SW480 (cell line): ENCODE measurements around the gene PSMD13.

Source experiments
- DNase-seq: peaks from one replicate; pipeline ENCODE4 v3.0.0-alpha.2; 2016; ENCODE audit warnings: low spot score

PSMD13 gene

DNA sequence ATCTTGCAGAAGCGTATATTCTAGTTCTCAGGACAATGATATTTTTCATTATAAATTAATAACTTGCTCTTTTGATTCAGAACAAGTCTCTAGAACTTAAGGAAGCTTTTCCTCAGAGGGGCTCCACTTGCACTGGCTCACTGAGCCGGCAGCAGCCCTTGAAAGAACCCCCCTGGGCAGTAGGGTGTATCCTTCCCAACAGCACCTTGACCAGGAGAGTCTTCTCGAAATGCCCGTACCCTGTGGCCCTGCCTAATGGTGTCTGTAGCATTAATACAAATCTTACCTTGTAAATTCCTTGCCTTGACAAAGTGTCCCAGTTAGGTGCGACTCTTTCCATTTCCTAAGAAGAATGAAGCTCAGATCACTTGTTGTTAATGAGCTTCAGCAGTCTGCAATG, 13.5 kb downstream of the PSMD13 start:
- no peak for DNase-seq

- no peak for DNase-seq
These were observed 14.0 kb downstream of the PSMD13 start for GRCh38 chr11:250740-251299.

- no peak for DNase-seq
These were observed 14.8 kb downstream of the PSMD13 start for GRCh38 chr11:251550-251949.

- no peak for DNase-seq
These were observed 15.9 kb downstream of the PSMD13 start for GRCh38 chr11:252666-253065.

- DNase-seq = no peak
These were observed 16.5 kb downstream of the PSMD13 start for GRCh38 chr11:253160-253885.

DNA sequence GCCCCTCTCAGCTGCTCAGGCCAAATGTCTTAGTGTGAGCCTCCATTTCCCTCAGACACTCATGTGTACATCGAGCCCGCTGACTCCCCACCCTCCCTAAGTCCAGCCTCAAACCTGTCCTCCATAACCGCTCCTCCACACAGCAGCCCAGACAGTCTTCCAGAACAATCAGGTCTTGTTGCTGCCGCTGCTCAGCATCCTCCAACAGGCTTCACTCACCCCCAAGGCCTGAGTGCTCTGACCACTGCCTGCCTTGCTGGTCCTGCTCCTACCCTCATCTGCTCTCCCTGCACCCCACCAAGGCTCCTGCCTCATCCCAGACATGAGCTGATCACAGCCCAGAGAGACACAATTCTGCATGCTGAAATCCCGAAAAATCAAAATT, 17.1 kb downstream of the PSMD13 start:
- DNase-seq = no peak

DNA sequence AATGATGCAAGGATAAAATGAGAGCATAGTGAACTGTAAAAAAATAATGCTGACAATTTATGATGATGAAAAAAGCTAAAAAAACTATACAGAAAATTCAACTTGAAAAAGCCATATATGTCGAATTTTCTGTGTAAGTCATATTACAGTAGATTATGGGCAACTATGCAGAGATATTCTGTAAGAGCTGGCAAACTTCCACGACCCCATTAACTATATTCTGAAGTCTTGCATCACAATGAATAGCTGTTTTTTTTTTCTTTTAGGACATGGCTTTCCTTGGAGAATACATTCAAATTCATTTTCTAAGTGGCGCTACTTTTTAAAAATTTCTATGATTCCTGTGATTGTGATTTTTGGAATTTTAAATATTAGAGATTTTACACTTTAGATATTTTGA, 18.4 kb downstream of the PSMD13 start:
- DNase-seq = no peak

- DNase-seq = no peak
These were observed 19.0 kb downstream of the PSMD13 start for GRCh38 chr11:255816-256215.

DNA sequence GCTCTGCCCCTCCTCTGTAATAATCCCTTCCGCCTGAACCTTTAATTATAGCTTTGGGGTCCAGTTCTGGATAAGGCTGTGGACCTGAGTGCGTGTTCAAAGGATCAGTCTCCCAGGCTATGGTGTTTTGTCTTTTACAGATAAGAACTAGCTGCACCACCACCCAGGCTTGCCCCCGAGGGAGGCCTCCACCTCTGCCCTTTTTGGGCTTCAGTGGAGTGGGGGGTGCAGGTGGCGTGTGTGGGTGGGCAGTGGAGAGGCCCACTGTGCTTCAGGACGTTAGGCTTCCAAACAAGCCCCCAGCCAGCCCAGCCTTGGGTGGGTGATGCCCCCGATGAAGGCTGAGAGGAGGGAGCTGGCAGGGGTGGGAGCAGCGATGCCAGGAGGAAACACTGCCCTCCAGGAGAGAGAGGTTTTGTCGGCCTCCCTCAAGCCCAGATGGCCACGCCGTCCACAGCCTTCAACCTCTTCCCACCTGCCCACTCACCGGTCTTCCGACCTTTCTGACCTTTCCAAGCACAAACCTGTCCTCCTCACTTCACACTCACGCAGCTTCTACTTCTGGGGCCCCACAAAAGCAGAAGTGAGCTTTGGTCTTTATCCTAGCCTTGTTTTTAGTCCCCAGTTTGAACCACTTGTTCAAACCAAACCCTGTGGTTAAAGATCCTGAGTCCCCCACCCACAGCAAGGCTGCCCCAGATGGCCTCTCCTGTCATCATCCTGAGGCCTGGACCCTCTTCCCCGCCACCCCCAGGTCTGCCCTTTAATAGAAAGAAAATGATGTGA, 20.4 kb downstream of the PSMD13 start:
- DNase-seq = no peak

GRCh38 chr11:257766-258493, 21.2 kb downstream of the PSMD13 start:
- no peak for DNase-seq

GRCh38 chr11:259413-259812, 22.6 kb downstream of the PSMD13 start:
- no peak for DNase-seq

DNA sequence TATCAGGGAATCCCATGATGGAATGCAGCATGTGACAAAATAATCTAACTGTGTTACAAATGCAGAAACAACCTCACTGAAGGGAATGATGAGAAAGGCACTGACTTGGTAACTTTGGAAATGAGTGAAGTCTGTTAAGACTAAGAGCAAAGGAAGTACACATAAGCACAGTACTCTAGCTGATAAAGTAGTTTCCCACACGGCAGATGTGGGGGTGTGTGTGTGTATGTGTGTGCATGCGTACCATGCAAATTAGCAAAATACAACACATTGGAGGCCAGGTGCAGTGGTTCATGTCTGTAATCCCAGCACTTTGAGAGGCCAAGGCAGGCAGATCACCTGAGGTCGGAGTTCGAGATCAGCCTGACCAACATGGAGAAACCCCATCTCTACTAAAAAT, 24.8 kb downstream of the PSMD13 start:
- DNase-seq = no peak

DNA sequence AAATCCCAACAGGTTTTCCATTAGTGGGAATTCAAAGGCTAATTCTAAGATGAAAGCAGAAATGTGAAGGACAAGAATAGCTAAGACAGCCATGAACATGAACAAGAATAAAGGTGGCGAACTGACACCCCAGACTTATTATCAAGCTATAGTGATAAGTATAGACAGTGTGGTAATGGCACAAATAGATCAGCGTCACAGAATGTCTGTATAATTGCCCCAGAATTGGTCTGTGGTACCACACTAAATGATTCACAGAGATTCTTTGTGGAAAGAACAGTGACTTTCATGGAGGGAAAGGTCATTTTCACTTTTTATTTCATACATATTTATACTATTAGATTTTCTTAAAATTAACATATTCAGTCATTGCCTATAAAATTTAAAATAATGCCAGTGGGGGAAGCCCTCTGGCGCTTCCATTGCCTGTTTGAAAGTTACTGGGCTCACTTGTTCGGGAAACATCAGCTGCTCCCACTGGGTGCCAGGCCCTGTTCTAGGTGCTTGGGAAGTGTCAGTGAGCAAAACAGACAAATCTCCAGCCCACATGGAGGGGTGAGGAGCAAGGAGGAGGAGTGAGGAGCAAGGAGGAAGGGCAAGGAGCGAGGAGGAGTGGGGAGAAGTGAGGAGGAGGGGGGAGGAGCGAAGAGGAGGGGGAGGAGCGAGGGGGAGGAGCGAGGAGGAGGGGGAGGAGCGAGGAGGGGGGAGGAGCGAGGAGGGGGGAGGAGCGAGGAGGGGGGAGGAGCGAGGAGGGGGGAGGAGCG, 30.1 kb downstream of the PSMD13 start:
- no peak for DNase-seq

DNA sequence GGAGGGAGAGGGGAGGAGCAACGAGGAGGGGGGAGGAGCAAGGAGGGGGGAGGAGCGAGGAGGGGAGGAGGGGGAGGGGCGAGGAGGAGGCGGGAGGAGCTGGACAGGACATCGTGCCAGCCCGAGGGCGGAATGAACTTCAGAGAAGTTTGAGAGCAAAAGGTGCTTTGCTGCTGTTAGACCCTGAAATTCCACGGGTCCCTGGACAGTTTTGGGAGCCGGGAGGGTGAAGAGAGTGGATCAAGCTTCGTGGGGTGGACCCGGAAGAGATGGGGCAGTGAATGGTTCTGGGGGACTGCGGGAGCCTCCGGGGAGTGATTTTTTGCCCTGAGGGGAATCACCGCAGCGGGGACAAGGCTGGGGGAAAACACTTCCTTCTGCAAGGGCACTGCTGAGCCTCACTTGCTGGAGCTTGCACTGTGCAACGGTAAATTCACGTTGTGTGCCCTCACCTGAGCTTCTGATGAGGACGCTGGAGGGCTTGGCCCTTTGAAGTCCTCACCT, 30.8 kb downstream of the PSMD13 start:
- DNase-seq = no peak

DNA sequence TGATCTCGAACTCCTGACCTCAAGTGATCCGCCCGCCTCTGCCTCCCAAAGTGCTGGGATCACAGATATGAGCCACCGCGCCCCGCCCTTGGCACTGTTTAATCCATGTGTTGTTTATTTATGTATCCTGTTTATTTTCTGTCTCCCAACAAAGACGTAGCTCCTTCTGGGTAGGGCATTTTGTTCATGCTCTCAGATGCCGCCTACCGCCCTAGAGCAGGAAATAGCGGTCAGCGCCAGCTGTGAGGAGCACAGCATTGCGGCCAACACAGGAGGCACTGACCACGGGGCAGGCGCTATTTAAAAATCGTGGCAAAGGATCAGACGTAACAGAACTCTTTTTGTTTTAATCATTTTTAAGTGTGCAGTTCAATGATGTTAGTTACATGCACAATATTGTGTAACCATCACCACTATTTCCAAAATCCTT, 32.0 kb downstream of the PSMD13 start:
- peak; percentile 85 for DNase-seq

- peak; percentile 83 for DNase-seq
These were observed 32.5 kb downstream of the PSMD13 start for GRCh38 chr11:269146-269890.

- no peak for DNase-seq
These were observed 33.9 kb downstream of the PSMD13 start for GRCh38 chr11:270451-271318.

DNA sequence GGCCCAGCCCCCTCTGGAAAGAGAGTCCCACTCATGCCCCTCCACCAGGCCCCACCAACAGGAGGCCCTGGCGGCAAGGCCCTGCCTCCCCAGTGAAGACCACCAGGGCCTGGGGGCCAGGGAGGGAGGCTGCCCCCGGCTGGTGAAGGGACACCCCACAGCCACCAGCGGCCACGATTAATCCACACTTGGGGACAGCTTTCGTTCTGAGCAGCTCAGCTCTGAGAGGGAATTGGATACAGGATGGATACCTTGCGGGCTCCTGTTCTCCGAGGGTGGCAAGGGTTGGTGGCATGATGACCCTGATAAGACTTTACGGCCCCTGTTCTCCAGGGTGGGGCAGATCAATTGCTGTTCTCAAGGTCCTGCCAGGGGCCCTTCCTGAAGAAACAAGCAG, 34.5 kb downstream of the PSMD13 start:
- DNase-seq = no peak

- DNase-seq = no peak
These were observed 35.6 kb downstream of the PSMD13 start for GRCh38 chr11:272195-272930.

DNA sequence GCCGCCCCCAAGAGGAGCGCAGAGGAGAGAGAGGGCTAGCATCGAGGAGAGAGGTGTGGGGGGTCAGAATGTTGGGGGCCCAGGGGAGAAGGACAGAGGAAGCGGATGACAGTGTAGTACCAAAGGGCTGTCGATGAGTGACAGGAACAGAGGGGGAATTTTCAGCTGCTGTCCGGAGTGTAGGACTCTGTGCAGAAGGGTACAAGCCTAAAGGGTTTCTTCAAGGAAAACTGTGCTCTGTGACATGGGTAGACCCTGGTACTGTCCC, 36.1 kb downstream of the PSMD13 start:
- DNase-seq = no peak
